OCI-LY7 (cell line): ENCODE results near the gene TLE5.

Experiments used
- CTCF ChIP-seq: fragments of 200-600 bp; sonication (generic); conservative IDR thresholded peaks from 2 replicates; pipeline ENCODE4 v1.5.1; 2014; ENCODE audit warnings: mild to moderate bottlenecking, antibody characterized with exemption, low read length, moderate library complexity, mixed read lengths
- EZH2phosphoT487 ChIP-seq: fragments of 200-600 bp; sonication (generic); IDR thresholded peaks from 2 replicates; pipeline ENCODE4 v1.6.1; 2018; ENCODE audit warnings: low read depth, borderline replicate concordance, mild to moderate bottlenecking, mixed run types, antibody characterized with exemption, low read length, moderate library complexity, mixed read lengths

DNA sequence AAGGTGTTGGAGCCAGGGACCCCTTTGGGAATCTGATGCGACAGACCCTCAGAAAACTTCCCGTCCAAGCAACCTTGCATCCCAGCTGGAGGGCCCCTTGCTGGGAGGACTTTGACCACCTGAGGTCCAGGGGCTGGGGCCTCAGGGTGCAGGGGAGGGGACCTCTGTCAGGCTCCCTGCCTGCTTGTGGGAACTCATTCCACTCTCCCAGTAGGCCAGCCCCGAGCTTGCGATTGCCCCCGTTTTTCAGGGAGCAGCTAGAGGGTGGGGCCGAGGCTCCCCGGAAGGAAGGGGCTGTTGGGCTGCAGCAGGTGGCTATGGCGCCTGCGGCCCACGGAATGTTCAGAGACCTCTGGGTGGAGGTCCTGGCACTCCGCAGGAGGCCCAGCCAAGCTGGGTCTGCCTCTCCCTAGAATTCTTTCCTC is 34.6 kb upstream of the TLE5 start:
- TF ChIP-seq CTCF (no peak), EZH2phosphoT487 (no peak)
